Aorta (tissue), 5 donors: Measurements from ENCODE around the gene SCN2A. TPM values are rescaled to one million over a fixed set of nuclear protein-coding genes. Genes with fewer than 3 reads are reported as not detected.

ENCODE experiments used
- ATAC-seq: fragments of 200-7000 bp; cut with Tn5 transposase; one replicate; pipeline ENCODE4 v1.9.1; 2022; ENCODE audit warnings: moderate library complexity; ENCODE audit not compliant: low FRiP score
- DNase-seq, 2 donors: peaks; one replicate each; pipeline ENCODE4 v3.0.0-alpha.2; 2020
- H3K27ac ChIP-seq, 2 donors: one replicate each; pipeline ENCODE4 v1.5.1; 2013; ENCODE audit warnings: low read length in 2 of 2, mild to moderate bottlenecking in 2 of 2, moderate library complexity in 2 of 2, control low read depth in 1 of 2, inconsistent platforms in 1 of 2, low read depth in 1 of 2
- H3K27me3 ChIP-seq, 2 donors: one replicate each; pipeline ENCODE4 v1.6.1; 2013; ENCODE audit warnings: control low read depth in 1 of 2, low read length in 1 of 2, mild to moderate bottlenecking in 1 of 2, moderate library complexity in 1 of 2; ENCODE audit not compliant: insufficient read depth in 2 of 2, control insufficient read depth in 1 of 2
- H3K36me3 ChIP-seq, 2 donors: one replicate each; pipeline ENCODE4 v1.6.1; 2013; ENCODE audit warnings: control low read depth in 1 of 2, low read length in 1 of 2, mild to moderate bottlenecking in 1 of 2; ENCODE audit not compliant: insufficient read depth in 2 of 2, control insufficient read depth in 1 of 2
- H3K4me1 ChIP-seq, 2 donors: one replicate each; pipeline ENCODE4 v1.6.1; 2013; ENCODE audit warnings: low read length in 2 of 2, control low read depth in 1 of 2, mild to moderate bottlenecking in 1 of 2, moderate library complexity in 1 of 2; ENCODE audit not compliant: insufficient read depth in 2 of 2, control insufficient read depth in 1 of 2
- H3K4me3 ChIP-seq, 2 donors: one replicate each; pipeline ENCODE4 v1.5.1; 2013; ENCODE audit warnings: low read length in 2 of 2, control low read depth in 1 of 2, mild to moderate bottlenecking in 1 of 2
- H3K9me3 ChIP-seq: one replicate; pipeline ENCODE4 v1.6.1; 2013; ENCODE audit warnings: mild to moderate bottlenecking, low read length; ENCODE audit not compliant: control insufficient read depth
- WGBS, 2 donors: extraction: QIAGEN DNeasy Blood & Tissue Kit; methylation state at CpG; one replicate each; pipeline ENCODE4 v1.1.7; 2013; 5-methylcytosine and 5-hydroxymethylcytosine counted together
- intact Hi-C, 2 donors: fragments of 100-400 bp; cut with DNase I; formaldehyde crosslinking; loops; one replicate each; pipeline versions ENCODE4 v1.14.2 to v1.15.0; 2022
- polyA plus RNA-seq, 2 donors: library from polyadenylated mRNA; stranded (reverse); fragments of 200-250 nt; gene quantifications; one replicate each; pipeline ENCODE4 v1.2.3, GENCODE V29; 2013
- total RNA-seq, 2 donors: library from RNA; stranded (reverse); fragmentation: NEBNext Ultra II Directional; extraction: Animal tissue kit (Norgen Biotek cat#: 25700); gene quantifications; one replicate each; pipeline ENCODE4 v1.2.1, GENCODE V29; 2021
- donor health status: healthy with polysubstance abuse.
- donor health status: Bipolar disorder and iron deficiency.
- donor health status: DM: no; HTN: no; CAD: no.
- donor health status: DM: no; HTN: no; CAD: no.
- donor health status: DM: yes; HTN: yes; CAD: no.

SCN2A gene
- total and polyA plus RNA-seq, 4 donors: 0.15 to 0.81 (median 0.63) TPM; not detected in 1

DNA sequence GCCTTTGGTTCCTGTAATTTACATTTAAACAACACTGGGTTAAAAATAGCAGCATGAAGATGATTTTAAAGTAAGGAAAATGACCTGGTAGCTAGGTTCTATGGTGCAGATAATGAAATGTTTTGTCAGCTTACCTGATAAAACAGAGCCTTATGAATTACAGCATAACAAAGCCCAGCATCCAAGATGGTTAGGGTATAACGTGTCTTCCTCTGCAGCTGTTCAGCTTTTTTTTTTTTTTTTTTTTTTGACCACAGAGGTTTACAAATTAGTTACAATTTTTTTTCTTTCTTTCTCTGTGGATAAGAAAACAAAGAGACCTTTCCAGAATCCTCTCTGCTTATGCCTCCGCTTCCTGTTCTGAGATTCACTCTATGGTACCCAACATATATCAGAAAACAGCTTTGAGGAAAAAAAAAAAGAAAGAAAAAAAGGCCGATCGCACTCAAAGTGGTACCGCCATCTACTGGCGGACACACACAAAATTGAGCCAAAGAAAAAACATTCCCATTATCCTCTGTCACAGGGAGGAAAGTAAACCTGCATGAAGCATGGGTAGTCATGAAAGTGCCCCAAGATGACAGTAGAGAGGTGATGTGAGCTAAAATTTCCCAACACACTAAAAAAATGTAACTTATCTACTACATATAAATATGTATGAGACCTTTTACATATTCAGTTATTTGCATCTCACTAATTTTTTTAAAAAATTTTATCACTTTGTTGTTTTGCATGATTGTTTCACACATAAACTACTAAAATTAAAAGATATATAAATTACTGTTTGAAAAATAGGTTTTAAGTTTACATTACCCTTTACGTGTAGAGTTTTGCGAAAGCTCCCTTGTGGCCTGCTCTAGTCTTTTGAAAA is 35.3 kb upstream of the SCN2A start, which contains the start of gene SCN3A:
TSS of gene SCN3A (minus strand) at position 362 of the 871 bp plus-strand sequence. CDS start 27,656 bp downstream, outside the sequence.
- Histone ChIP-seq H3K27me3 (no peaks in the 10 kb centered on the region), H3K36me3 (no peaks in the 10 kb centered on the region), H3K9me3 (no peaks in the 10 kb centered on the region), H3K4me1 (no peaks in the 10 kb centered on the region), H3K27ac (no peak within 1 kb of the TSS), H3K4me3 (peak within 1 kb of the TSS in 1 of 2 donors; percentile 14)
- no peak for DNase-seq
- intact Hi-C loops: loop anchor here (5.0 to 10.0 kb wide), 3 partner anchors 187 to 469 kb away; no protein-coding TSS in a partner anchor
- ATAC-seq: no peak
- 13 to 20% methylated on average over 8 of the region's 8 CpGs for WGBS, 2 donors

DNA sequence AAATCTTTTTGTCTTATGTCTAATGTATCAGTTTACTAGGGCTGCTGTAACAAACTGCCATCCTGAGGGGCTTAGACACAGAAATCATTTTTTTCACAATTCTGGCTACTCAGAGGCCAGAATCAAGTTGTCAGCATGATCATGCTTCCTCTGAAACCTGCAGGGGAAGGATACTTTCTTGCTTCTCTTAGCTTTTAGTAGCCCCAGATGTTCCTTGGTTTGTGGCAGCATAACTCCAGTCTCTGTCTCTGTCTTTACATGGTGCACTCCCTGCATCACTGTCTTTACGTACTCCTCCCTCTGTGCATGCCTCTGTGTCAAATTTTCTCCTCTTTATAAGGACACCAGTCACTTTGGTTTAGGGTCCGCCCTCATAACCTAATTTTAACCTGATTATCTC is 33.3 kb upstream of the SCN2A start:
- DNase-seq (no peak), ATAC-seq (no peak)
- Histone ChIP-seq H3K4me3 (no peak overlapping the region), H3K27ac (no peak overlapping the region), H3K27me3 (no peaks in the 10 kb centered on the region), H3K36me3 (no peaks in the 10 kb centered on the region), H3K9me3 (no peaks in the 10 kb centered on the region), H3K4me1 (no peaks in the 10 kb centered on the region)
- intact Hi-C loops: loop anchor here in 1 of 2 donors (5.0 to 10.0 kb wide), 2 partner anchors 184 to 471 kb away; no protein-coding TSS in a partner anchor
- WGBS, 2 donors: 67 to 77% methylated on average over 2 of the region's 2 CpGs

DNA sequence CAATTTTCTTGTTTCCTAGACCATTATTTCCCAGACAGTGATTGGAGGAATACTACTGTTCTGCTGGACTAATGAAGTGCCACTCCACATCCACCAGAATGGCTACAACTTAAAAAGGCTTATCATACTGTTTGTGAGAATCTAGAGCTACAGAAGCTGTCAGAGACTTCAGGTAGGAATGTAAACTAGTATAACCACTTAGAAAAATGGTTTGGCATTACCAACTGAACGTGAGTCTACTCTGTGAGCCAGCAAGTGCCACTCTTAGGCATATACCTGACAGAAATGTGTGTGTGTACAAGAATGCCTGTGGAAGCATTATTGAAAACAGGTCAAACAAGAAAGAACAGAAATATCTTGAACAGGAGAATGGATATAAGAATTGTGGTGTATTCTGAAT is 31.1 kb upstream of the SCN2A start:
- no peaks in the 10 kb centered on the region for H3K36me3 ChIP-seq
- no peak overlapping the region for H3K4me3 ChIP-seq
- 63 to 64% methylated on average over 1 of the region's 1 CpG for WGBS, 2 donors
- no peak overlapping the region for H3K27ac ChIP-seq
- H3K4me1 ChIP-seq: no peaks in the 10 kb centered on the region
- ATAC-seq: no peak
- intact Hi-C loops: loop anchor here in 1 of 2 donors (5.0 to 10.0 kb wide), 2 partner anchors 186 to 473 kb away; no protein-coding TSS in a partner anchor
- DNase-seq: no peak
- no peaks in the 10 kb centered on the region for H3K27me3 ChIP-seq
- H3K9me3 ChIP-seq: no peaks in the 10 kb centered on the region

DNA sequence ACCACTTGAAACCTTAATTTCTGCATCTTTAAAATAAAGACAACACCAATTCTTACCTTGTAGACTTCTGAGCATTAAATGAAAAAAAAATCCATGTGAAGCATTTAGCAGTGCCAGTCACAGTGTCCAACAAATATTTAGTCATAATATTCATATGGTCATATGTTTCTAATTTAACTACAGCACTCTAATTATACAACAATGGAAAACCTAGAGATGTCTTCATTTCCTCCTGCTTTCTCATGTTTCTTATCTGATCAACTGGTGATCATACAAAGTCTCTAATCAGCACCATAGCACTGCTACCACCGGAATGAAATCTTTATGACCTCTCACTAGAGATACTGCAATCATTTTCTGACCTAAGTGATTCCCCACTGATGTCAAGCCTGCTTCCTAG is 25.1 kb upstream of the SCN2A start:
- Histone ChIP-seq H3K27ac (no peak overlapping the region), H3K9me3 (no peaks in the 10 kb centered on the region), H3K36me3 (no peaks in the 10 kb centered on the region), H3K27me3 (peaks cover 0 to 2% of the 10 kb centered on the region in 2 donors), H3K4me1 (no peaks in the 10 kb centered on the region), H3K4me3 (no peak overlapping the region)
- 64 to 77% methylated on average over 1 of the region's 1 CpG for WGBS, 2 donors
- no peak for DNase-seq
- intact Hi-C loops: no loop called here
- no peak for ATAC-seq

DNA sequence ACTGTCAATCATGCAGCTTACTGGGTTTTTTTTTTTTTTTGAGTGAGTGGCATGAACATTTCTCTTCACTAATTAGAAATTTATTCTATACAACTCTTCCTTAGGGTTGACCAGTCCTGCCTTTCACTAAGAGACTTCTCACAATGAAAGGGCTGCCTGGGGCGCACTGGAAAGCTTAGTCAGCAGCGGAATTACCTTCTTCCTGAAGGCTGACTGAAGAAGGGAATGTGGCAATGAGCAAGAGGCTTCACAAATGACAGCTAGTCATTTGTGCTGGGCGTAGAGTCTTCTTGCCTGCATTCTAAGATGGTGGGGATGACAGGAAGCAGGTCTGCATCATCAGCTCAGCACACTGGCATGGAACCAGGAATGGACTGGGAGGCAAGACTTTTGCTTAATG is 19.7 kb upstream of the SCN2A start:
- DNase-seq: no peak
- no peaks in the 10 kb centered on the region for H3K36me3 ChIP-seq
- 68 to 72% methylated on average over 3 of the region's 3 CpGs for WGBS, 2 donors
- H3K4me3 ChIP-seq: no peak overlapping the region
- no peaks in the 10 kb centered on the region for H3K9me3 ChIP-seq
- intact Hi-C loops: no loop called here
- ATAC-seq: no peak
- H3K27me3 ChIP-seq: peaks cover 0 to 2% of the 10 kb centered on the region in 2 donors
- H3K27ac ChIP-seq: no peak overlapping the region
- H3K4me1 ChIP-seq: no peaks in the 10 kb centered on the region

DNA sequence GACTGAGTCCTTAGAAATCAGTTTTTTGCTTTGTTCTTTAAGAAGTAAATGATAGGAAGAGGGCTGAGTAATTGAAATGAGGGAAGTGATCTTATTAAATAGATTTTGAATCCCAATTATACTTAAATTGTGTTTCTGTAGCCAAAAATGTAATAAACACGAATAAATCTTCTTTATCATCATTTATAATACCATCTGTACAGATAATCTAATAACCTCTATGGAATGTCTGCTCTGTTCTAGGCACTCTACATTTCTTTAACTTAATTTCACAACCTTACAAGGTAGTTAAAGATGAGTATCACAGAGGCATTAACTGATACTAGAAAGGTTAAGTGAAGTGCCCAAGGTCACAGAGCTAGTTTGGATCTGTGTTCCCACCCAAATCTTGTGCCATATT is 14.3 kb upstream of the SCN2A start:
- Histone ChIP-seq H3K9me3 (no peaks in the 10 kb centered on the region), H3K27me3 (peaks cover 0 to 1% of the 10 kb centered on the region in 2 donors), H3K4me3 (no peak overlapping the region), H3K36me3 (no peaks in the 10 kb centered on the region), H3K4me1 (no peaks in the 10 kb centered on the region), H3K27ac (no peak overlapping the region)
- DNase-seq (no peak), ATAC-seq (no peak)
- WGBS, 2 donors: 40 to 50% methylated on average over 1 of the region's 1 CpG
- intact Hi-C loops: no loop called here

DNA sequence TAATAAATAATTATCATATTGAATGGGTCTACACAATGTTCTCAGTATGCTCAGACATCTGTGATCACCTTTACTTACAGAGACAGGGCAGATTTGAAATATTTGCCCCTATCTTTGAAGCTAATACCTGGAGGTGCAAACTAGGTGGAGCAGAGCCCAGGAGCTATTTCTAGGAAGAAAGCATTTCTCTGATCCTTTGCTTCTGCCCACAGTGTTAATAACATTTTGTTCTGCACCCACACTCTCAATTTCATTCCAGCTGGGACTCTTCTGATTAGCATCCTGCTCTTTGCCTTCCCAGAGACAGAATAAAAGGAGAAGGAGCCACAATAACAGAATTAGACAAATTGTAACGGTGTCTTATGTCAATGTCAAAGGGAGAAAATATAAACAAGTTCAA is 11.6 kb upstream of the SCN2A start:
- peaks cover 0 to 1% of the 10 kb centered on the region in 2 donors for H3K27me3 ChIP-seq
- ATAC-seq: no peak
- intact Hi-C loops: no loop called here
- H3K27ac ChIP-seq: no peak overlapping the region
- DNase-seq: no peak
- H3K4me1 ChIP-seq: no peaks in the 10 kb centered on the region
- no peak overlapping the region for H3K4me3 ChIP-seq
- no peaks in the 10 kb centered on the region for H3K9me3 ChIP-seq
- WGBS, 2 donors: 72 to 79% methylated on average over 1 of the region's 1 CpG
- no peaks in the 10 kb centered on the region for H3K36me3 ChIP-seq

DNA sequence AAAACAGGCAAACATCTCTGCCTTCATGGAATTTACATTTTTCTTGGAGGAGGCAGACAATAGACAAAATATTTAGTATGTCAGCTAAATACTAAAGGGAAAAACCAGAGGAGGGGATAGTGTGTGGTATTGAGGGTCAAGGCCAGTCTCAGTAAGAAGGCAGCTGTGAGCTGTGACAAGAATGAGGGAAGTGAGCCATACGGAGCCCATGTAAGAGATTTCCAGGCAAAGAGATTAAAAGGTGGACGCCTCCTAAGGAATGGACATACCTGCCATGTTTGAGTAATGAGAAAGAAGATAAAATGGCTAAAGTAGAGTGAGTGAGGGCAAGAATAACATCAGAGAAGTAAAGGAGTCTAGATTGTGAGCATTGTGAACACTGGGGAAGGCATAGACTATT is 2.2 kb upstream of the SCN2A start:
- 49 to 64% methylated on average over 2 of the region's 2 CpGs for WGBS, 2 donors
- no peaks in the 10 kb centered on the region for H3K4me1 ChIP-seq
- no peak overlapping the region for H3K27ac ChIP-seq
- intact Hi-C loops: no loop called here
- H3K36me3 ChIP-seq: no peaks in the 10 kb centered on the region
- no peaks in the 10 kb centered on the region for H3K9me3 ChIP-seq
- DNase-seq (no peak), ATAC-seq (no peak)
- no peak overlapping the region for H3K4me3 ChIP-seq
- H3K27me3 ChIP-seq: no peaks in the 10 kb centered on the region

DNA sequence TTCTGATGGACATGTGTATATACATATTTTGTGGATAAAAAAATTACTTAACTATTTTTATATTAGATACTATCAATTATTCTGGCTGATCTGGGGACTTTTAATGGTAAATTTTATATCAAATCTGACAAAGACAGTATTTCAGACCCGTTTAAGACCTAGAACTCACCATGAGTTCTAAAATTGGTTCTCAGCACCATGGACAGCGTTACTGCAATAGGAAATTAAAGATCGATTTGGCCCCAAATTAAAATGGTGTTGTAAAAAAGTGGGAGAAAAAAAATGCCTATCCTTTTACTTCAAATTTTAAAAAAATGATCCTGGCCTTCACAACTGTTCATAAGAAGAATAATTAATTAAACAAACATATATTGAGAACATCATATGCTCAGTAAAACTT is 919 bp upstream of the SCN2A start:
- no peaks in the 10 kb centered on the region for H3K27me3 ChIP-seq
- DNase-seq (no peak), ATAC-seq (no peak)
- H3K9me3 ChIP-seq: no peaks in the 10 kb centered on the region
- no peaks in the 10 kb centered on the region for H3K4me1 ChIP-seq
- 4 to 6% methylated on average over 3 of the region's 3 CpGs for WGBS, 2 donors
- intact Hi-C loops: no loop called here
- no peaks in the 10 kb centered on the region for H3K36me3 ChIP-seq
- H3K27ac ChIP-seq: no peak overlapping the region
- no peak overlapping the region for H3K4me3 ChIP-seq
